ENCODE measurements around the gene TMEM233.
A peak's percentile ranks its signal among the peaks of the same experiment; 100 is the strongest.

Gene TMEM233

GRCh38 chr12:119660076-119660475, 66.5 kb downstream of the TMEM233 start:
- DNase-seq, result no peak

- DNase-seq, result no peak
These were observed 68.3 kb downstream of the TMEM233 start for GRCh38 chr12:119661882-119662281.

- no peak for DNase-seq
These were observed 71.1 kb downstream of the TMEM233 start for GRCh38 chr12:119664642-119665041.

- no peak for DNase-seq
These were observed 71.8 kb downstream of the TMEM233 start for GRCh38 chr12:119665164-119665929.

GRCh38 chr12:119666226-119666795, 72.7 kb downstream of the TMEM233 start:
- DNase-seq, result no peak

GRCh38 chr12:119666900-119667576, 73.5 kb downstream of the TMEM233 start:
- no peak for DNase-seq

- peak; percentile 97 to 98 for DNase-seq
These were observed 74.2 kb downstream of the TMEM233 start, which contains the start of gene PRKAB1 for GRCh38 chr12:119667577-119668323. Gene PRKAB1, plus strand, starts transcription at chr12:119668133. Its CDS starts 112 bp downstream, at chr12:119668245.

- DNase-seq, result peak in 1 of 2 donors; percentile 29
These were observed 74.8 kb downstream of the TMEM233 start for GRCh38 chr12:119668324-119668841.

GRCh38 chr12:119669744-119670472, 76.3 kb downstream of the TMEM233 start:
- DNase-seq, result no peak

- no peak for DNase-seq
These were observed 77.5 kb downstream of the TMEM233 start for GRCh38 chr12:119671070-119671469.

- DNase-seq, result no peak
These were observed 78.6 kb downstream of the TMEM233 start for GRCh38 chr12:119672194-119672593.

- no peak for DNase-seq
These were observed 80.1 kb downstream of the TMEM233 start for GRCh38 chr12:119673634-119674033.

GRCh38 chr12:119674560-119674959, 81.0 kb downstream of the TMEM233 start:
- DNase-seq, result no peak

- no peak for DNase-seq
These were observed 82.4 kb downstream of the TMEM233 start for GRCh38 chr12:119676022-119676421.

- no peak for DNase-seq
These were observed 83.0 kb downstream of the TMEM233 start for GRCh38 chr12:119676573-119676972.

- DNase-seq, result no peak
These were observed 84.9 kb downstream of the TMEM233 start for GRCh38 chr12:119678459-119678858.

GRCh38 chr12:119679081-119679480, 85.5 kb downstream of the TMEM233 start:
- DNase-seq, result no peak

- DNase-seq, result no peak
These were observed 85.9 kb downstream of the TMEM233 start for GRCh38 chr12:119679490-119679889.

GRCh38 chr12:119681111-119681510, 87.5 kb downstream of the TMEM233 start:
- no peak for DNase-seq

GRCh38 chr12:119681728-119682638, 88.4 kb downstream of the TMEM233 start:
- peak in 1 of 2 donors; percentile 22 for DNase-seq

GRCh38 chr12:119682639-119683252, 89.2 kb downstream of the TMEM233 start:
- DNase-seq, result no peak

Data from CD4-positive, alpha-beta T cell treated with Interleukin-4 for 1 hour (primary cell).